WTC11 (cell line): ENCODE results near the gene KRTAP5-2. TPM values are rescaled to one million over a fixed set of nuclear protein-coding genes. Genes with fewer than 3 reads are reported as not detected.

Experiments
- total RNA-seq: library from RNA; stranded (reverse); gene quantifications from 3 replicates; pipeline ENCODE4 v1.2.3, GENCODE V29; 2021

KRTAP5-2 gene
- total RNA-seq, 1 experiment from 2014 or later = not detected

Other genes starting within 250 kb of the KRTAP5-2 start
- gene BRSK2, start 208.4 kb downstream of the KRTAP5-2 start, total RNA-seq = 22.1 to 34.5 TPM (median 26.2 TPM) in 3 replicates
- 17.7 to 23.4 TPM (median 21.7 TPM) in 3 replicates for gene MOB2, start 111.5 kb downstream of the KRTAP5-2 start, total RNA-seq
- gene DUSP8, start 26.0 kb downstream of the KRTAP5-2 start, total RNA-seq = 1.7 to 2.5 TPM (median 2.4 TPM) in 3 replicates
- gene KRTAP5-1, start 13.0 kb downstream of the KRTAP5-2 start, total RNA-seq = not detected in 3 replicates
- not detected in 3 replicates for gene KRTAP5-3, start 10.2 kb upstream of the KRTAP5-2 start, total RNA-seq
- gene KRTAP5-4, start 23.8 kb upstream of the KRTAP5-2 start, total RNA-seq = not detected in 3 replicates
- gene KRTAP5-5, start 31.5 kb upstream of the KRTAP5-2 start, total RNA-seq = not detected in 3 replicates
- 0.35 TPM in 1 of 3 replicates, not detected in the others for gene KRTAP5-6, start 98.9 kb upstream of the KRTAP5-2 start, total RNA-seq
- 0.80 to 1.7 TPM (median 1.3 TPM) in 3 replicates for gene IFITM10, start 152.3 kb upstream of the KRTAP5-2 start, total RNA-seq
- gene CTSD, start 165.6 kb upstream of the KRTAP5-2 start, total RNA-seq = 194 to 199 TPM (median 198 TPM) in 3 replicates
- gene SYT8, start 236.7 kb upstream of the KRTAP5-2 start, total RNA-seq = 0.37 TPM in 1 of 3 replicates, not detected in the others
- gene TNNI2, start 240.7 kb upstream of the KRTAP5-2 start, total RNA-seq = 0.41 TPM in 1 of 3 replicates, not detected in the others